Adrenal gland (tissue), 5 donors: ENCODE measurements around the gene CAPZA2.
"Not testable (repeated sequence)": the region's sequence is repeated elsewhere in the genome, so short reads cannot be mapped to it uniquely, and the experiment has no call there.

ENCODE experiments used
- POLR2A ChIP-seq, 2 donors: fragments of 450-650 bp; IDR thresholded peaks; one replicate each; pipeline ENCODE4 v1.6.1; 2017; ENCODE audit warnings: antibody characterized with exemption in 2 of 2, mild to moderate bottlenecking in 2 of 2, moderate library complexity in 1 of 2
- TF ChIP-seq, protein P1 (sequence below), 6 experiments: fragments of 450-650 bp in 4 of 6; fragments of 200-600 bp in 2 of 6; sonication (generic) in 1 of 6; IDR thresholded peaks; 1 replicate in 5 of 6; 2 replicates in 1 of 6; pipeline versions ENCODE4 v1.5.1 to v1.8.0; 2016 to 2021; ENCODE audit warnings: antibody characterized with exemption in 6 of 6, mild to moderate bottlenecking in 2 of 6, moderate library complexity in 1 of 6
- donor health status: DM: no; HTN: no; CAD: no.

- TF ChIP-seq, protein P1, sequence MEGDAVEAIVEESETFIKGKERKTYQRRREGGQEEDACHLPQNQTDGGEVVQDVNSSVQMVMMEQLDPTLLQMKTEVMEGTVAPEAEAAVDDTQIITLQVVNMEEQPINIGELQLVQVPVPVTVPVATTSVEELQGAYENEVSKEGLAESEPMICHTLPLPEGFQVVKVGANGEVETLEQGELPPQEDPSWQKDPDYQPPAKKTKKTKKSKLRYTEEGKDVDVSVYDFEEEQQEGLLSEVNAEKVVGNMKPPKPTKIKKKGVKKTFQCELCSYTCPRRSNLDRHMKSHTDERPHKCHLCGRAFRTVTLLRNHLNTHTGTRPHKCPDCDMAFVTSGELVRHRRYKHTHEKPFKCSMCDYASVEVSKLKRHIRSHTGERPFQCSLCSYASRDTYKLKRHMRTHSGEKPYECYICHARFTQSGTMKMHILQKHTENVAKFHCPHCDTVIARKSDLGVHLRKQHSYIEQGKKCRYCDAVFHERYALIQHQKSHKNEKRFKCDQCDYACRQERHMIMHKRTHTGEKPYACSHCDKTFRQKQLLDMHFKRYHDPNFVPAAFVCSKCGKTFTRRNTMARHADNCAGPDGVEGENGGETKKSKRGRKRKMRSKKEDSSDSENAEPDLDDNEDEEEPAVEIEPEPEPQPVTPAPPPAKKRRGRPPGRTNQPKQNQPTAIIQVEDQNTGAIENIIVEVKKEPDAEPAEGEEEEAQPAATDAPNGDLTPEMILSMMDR (IDR thresholded peaks at IDR 0.05) = not testable (repeated sequence)
- not testable (repeated sequence) for TF ChIP-seq POLR2A (IDR thresholded peaks at IDR 0.05)
Measured at GRCh38 chr7:116813371-116813770, 49.0 kb upstream of the CAPZA2 start.
